ENCODE data around the gene BCS1L. TPM values are rescaled to one million over a fixed set of nuclear protein-coding genes. Genes with fewer than 3 reads are reported as not detected.

Gene BCS1L
- total and polyA plus RNA-seq, 9 of the 15 experiments (the other 6 are each of a cell fraction or from before 2014, with no cell fraction given), result 37.6 to 103 (median 56.7) TPM

DNA sequence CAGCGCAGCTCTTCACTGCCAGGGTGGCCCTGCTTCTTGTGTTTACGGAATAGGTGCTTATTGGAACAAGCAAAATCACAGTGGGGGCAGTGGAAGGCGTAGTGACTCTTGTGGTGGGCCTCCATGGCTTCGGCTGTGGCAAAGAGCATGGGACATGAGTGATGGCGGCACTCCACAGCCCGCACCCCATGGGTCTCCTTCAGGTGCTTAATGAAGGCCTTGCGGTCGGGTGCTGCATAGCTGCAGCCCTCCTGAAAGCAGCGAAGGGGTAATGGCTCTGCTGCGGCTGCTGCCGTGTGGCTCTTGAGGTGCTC is 10.7 kb upstream of the BCS1L start:
- ATAC-seq (peak; percentile 51), DNase-seq (ENCODE audit: extremely low read depth in 1 of 4, low spot score in 3 of 4) (no peak), FAIRE-seq (no peak)
- Histone ChIP-seq H3K9me1 (ENCODE audit: control insufficient read depth, insufficient read depth, low read length) (no peaks in the 10 kb centered on the region), H2AFZ (ENCODE audit: low read depth, low read length) (no peak overlapping the region), H3K9ac (ENCODE audit: insufficient read depth in 1 of 2, low read depth in 2 of 2, low read length in 2 of 2) (peak overlapping the region in 1 of 2 experiments; percentile 69; a peak in 1 of 4 replicates), H3K27me3 (ENCODE audit: control insufficient read depth in 2 of 2, insufficient read depth in 2 of 2, low read length in 2 of 2) (no peaks in the 10 kb centered on the region), H3K36me3 (ENCODE audit: control insufficient read depth, insufficient read depth, low read length) (peaks cover 86% of the 10 kb centered on the region), H3K79me2 (ENCODE audit: control insufficient read depth, insufficient read depth, low read length) (0 out of 3 replicates have a peak, but pooled peaks cover 4% of the 10 kb centered on the region), H3K4me3 (no peak overlapping the region), H4K20me1 (replicated peaks; ENCODE audit: control insufficient read depth, insufficient read depth, low read length) (no peaks in the 10 kb centered on the region), H3K4me1 (replicated peaks in 1 of 2; ENCODE audit: control insufficient read depth in 2 of 2, insufficient read depth in 2 of 2, low read length in 2 of 2) (no peaks in the 10 kb centered on the region), H3K27ac (ENCODE audit: extremely low read depth, low read depth, low read length) (no peak overlapping the region), H3K9me3 (replicated peaks; ENCODE audit: control insufficient read depth, insufficient read depth, low read depth, low read length) (no peaks in the 10 kb centered on the region), H3K4me2 (ENCODE audit: insufficient read depth, low read length) (no peak overlapping the region)
- ChIA-PET POLR2A (interaction anchor here (0.7 kb wide), 1 partner anchor 20 kb away, joined by 3 read pairs; no protein-coding TSS in a partner anchor), CTCF (ENCODE audit: low intra/inter-chr PET ratio) (interaction anchor here (0.9 kb wide), 1 partner anchor 375 kb away, joined by 5 read pairs; no protein-coding TSS in a partner anchor)
- WGBS (ENCODE audit: insufficient coverage, low coverage, missing lambda C conversion rate), result 82% methylated on average over 10 of the region's 11 CpGs
- BruUV-seq (replicated peaks), result no TSS peak
- intact Hi-C loops (cut with micrococcal nuclease) (loop anchor here (10.0 kb wide), 2 partner anchors 244 to 374 kb away; partner anchors contain the start of genes AAMP and PNKD), in situ Hi-C loops (cut with MboI) (no loop called here)
- TF ChIP-seq SLC30A9 (CRISPR knock-in tag; IDR thresholded peaks at IDR 0.05) (no peak), COPS2 (conservative IDR thresholded peaks at IDR 0.05) (no peak), MCM5 (IDR thresholded peaks at IDR 0.05; ENCODE audit: low read depth) (no peak), EP300 (IDR thresholded peaks at IDR 0.05; ENCODE audit: low read length) (no peak), ZNF12 (CRISPR knock-in tag; IDR thresholded peaks at IDR 0.05) (no peak), CSDE1 (IDR thresholded peaks at IDR 0.05) (no peak), HNRNPUL1 (IDR thresholded peaks at IDR 0.05; ENCODE audit: low read length) (no peak), HNRNPK (IDR thresholded peaks at IDR 0.05; ENCODE audit: low read depth, low read length, poor library complexity, severe bottlenecking) (no peak), ATF1 (CRISPR knock-in tag; IDR thresholded peaks at IDR 0.05) (no peak), ATF1 (tag; IDR thresholded peaks at IDR 0.05) (no peak)

Measured in K562 (cell line).